A549 (cell line): Measurements from ENCODE around the gene CHD1L. TPM values are rescaled to one million over a fixed set of nuclear protein-coding genes. Genes with fewer than 3 reads are reported as not detected.

Source experiments
- ATAC-seq, 2 experiments: fragments of 200-7000 bp in 1 of 2; fragments of >200 bp in 1 of 2; cut with Nextera tagmentation in 1 of 2; cut with Tn5 transposase in 1 of 2; 3 replicates each; pipeline versions ENCODE4 v1.8.0 to v1.9.1; 2018 to 2020; ENCODE audit warnings: mild to moderate bottlenecking in 1 of 2, moderate library complexity in 1 of 2
- CTCF ChIA-PET: fragments of 300-600 bp; sonication (Branson Sonifier 250); formaldehyde crosslinking; extraction: SDS; loops from one replicate; lab custom pipeline; 2021; ENCODE audit warnings: antibody characterized with exemption, inconsistent platforms; lab: Yijun Ruan, JAX
- POLR2A ChIA-PET: fragments of 350-600 bp; formaldehyde crosslinking; extraction: SDS; loops from one replicate; lab custom pipeline; 2021; ENCODE audit warnings: antibody characterized with exemption, inconsistent platforms; lab: Yijun Ruan, JAX
- DNase-seq, 2 experiments: peaks; one replicate each; pipeline versions ENCODE4 v3.0.0 to v3.0.0-alpha.2; 2011 to 2016; ENCODE audit warnings: low read depth in 1 of 2, low spot score in 1 of 2
- FAIRE-seq: peaks from 2 replicates; lab custom pipeline; 2011; peaks lifted over from hg19 to GRCh38; lab: Jason Lieb, UNC
- H3K27ac ChIP-seq, 2 experiments: fragments of >200 bp; sonication (Bioruptor Twin); formaldehyde crosslinking; 3 replicates each; pipeline ENCODE4 v1.5.1; 2016 to 2017
- H3K4me1 ChIP-seq: fragments of >200 bp; sonication (Bioruptor Twin); formaldehyde crosslinking; 3 replicates; pipeline ENCODE4 v1.6.1; 2016
- H3K4me2 ChIP-seq: fragments of >200 bp; sonication (Bioruptor Twin); formaldehyde crosslinking; 3 replicates; pipeline ENCODE4 v1.6.1; 2016
- H3K4me3 ChIP-seq: fragments of >200 bp; sonication (Bioruptor Twin); formaldehyde crosslinking; 3 replicates; pipeline ENCODE4 v1.5.1; 2016
- H3K9me3 ChIP-seq: fragments of >200 bp; sonication (Bioruptor Twin); formaldehyde crosslinking; 3 replicates; pipeline ENCODE4 v1.6.1; 2016
- CBX8 ChIP-seq: fragments of 200-600 bp; sonication (generic); IDR thresholded peaks from 2 replicates; pipeline ENCODE4 v1.6.1; 2016
- CEBPB ChIP-seq, 2 experiments: fragments of >200 bp in 1 of 2; sonication (Bioruptor Twin) in 1 of 2; formaldehyde crosslinking in 1 of 2; IDR thresholded peaks; 2 replicates each; pipeline ENCODE4 v1.6.1; 2012 to 2016
- CHD4 ChIP-seq: fragments of 200-600 bp; sonication (generic); IDR thresholded peaks from 2 replicates; pipeline ENCODE4 v1.6.1; 2016; ENCODE audit warnings: antibody characterized with exemption, mild to moderate bottlenecking, borderline replicate concordance
- EHMT2 ChIP-seq: fragments of 200-600 bp; sonication (generic); IDR thresholded peaks from 2 replicates; pipeline ENCODE4 v1.6.1; 2016; ENCODE audit warnings: antibody characterized with exemption, low read depth, mild to moderate bottlenecking, moderate library complexity
- EP300 ChIP-seq, 2 experiments: fragments of >200 bp; sonication (Bioruptor Twin); formaldehyde crosslinking; IDR thresholded peaks; 2 replicates in 1 of 2; 3 replicates in 1 of 2; pipeline ENCODE4 v1.6.1; 2016 to 2017
- FOXS1 ChIP-seq: fragments of 250-450 bp; sonication (Bioruptor Pico); IDR thresholded peaks from 2 replicates; pipeline ENCODE4 v1.5.0; 2020; ENCODE audit warnings: mild to moderate bottlenecking, moderate library complexity
- HES2 ChIP-seq: fragments of >200 bp; sonication (Bioruptor Twin); formaldehyde crosslinking; IDR thresholded peaks from 2 replicates; pipeline ENCODE4 v1.6.1; 2016
- HEYL ChIP-seq: fragments of 250-450 bp; sonication (Bioruptor Pico); IDR thresholded peaks from 2 replicates; pipeline ENCODE4 v1.8.0; 2021; ENCODE audit warnings: mild to moderate bottlenecking, moderate library complexity
- HOXB5 ChIP-seq: fragments of 250-450 bp; sonication (Bioruptor Pico); IDR thresholded peaks from 2 replicates; pipeline ENCODE4 v1.5.0; 2020; ENCODE audit warnings: mild to moderate bottlenecking, moderate library complexity
- JUNB ChIP-seq: fragments of >200 bp; sonication (Bioruptor Twin); formaldehyde crosslinking; IDR thresholded peaks from 2 replicates; pipeline ENCODE4 v1.6.1; 2016
- PBX3 ChIP-seq: IDR thresholded peaks from 2 replicates; pipeline ENCODE4 v1.6.1; 2012
- RCOR1 ChIP-seq: fragments of 150-350 bp; IDR thresholded peaks from 2 replicates; pipeline ENCODE4 v1.6.1; 2014; ENCODE audit warnings: antibody characterized with exemption, low read length, low read depth
- RNF2 ChIP-seq: fragments of 200-600 bp; sonication (generic); IDR thresholded peaks from 2 replicates; pipeline ENCODE4 v1.6.1; 2016; ENCODE audit warnings: low read depth, mild to moderate bottlenecking, antibody characterized with exemption, moderate library complexity, borderline replicate concordance
- SMC3 ChIP-seq: fragments of >200 bp; sonication (Bioruptor Twin); formaldehyde crosslinking; IDR thresholded peaks from 3 replicates; pipeline ENCODE4 v1.6.1; 2018; ENCODE audit warnings: inconsistent platforms
- SREBF2 ChIP-seq: fragments of 450-650 bp; IDR thresholded peaks from 2 replicates; pipeline ENCODE4 v1.6.1; 2014; ENCODE audit warnings: mild to moderate bottlenecking, moderate library complexity
- TFCP2L1 ChIP-seq: fragments of 250-450 bp; sonication (Bioruptor Pico); IDR thresholded peaks from 2 replicates; pipeline ENCODE4 v1.5.0; 2021; ENCODE audit warnings: mild to moderate bottlenecking
- TP53 ChIP-seq: fragments of 250-450 bp; sonication (Bioruptor Pico); IDR thresholded peaks from 2 replicates; pipeline ENCODE4 v1.5.0; 2021; ENCODE audit warnings: mild to moderate bottlenecking, moderate library complexity
- ZFP36 ChIP-seq: fragments of 450-650 bp; IDR thresholded peaks from 2 replicates; pipeline ENCODE4 v1.6.1; 2014; ENCODE audit warnings: borderline replicate concordance; ENCODE audit not compliant: partially characterized antibody
- ZNF302 ChIP-seq: fragments of 250-450 bp; sonication (Bioruptor Pico); IDR thresholded peaks from 2 replicates; pipeline ENCODE4 v1.9.0; 2021; ENCODE audit warnings: inconsistent platforms, mild to moderate bottlenecking, moderate library complexity
- ZSCAN20 ChIP-seq: fragments of 250-450 bp; sonication (Bioruptor Pico); IDR thresholded peaks from 2 replicates; pipeline ENCODE4 v1.8.0; 2022; ENCODE audit warnings: mild to moderate bottlenecking, moderate library complexity
- WGBS: methylation state at CpG from one replicate; pipeline ENCODE4 v1.1.6; 2017; ENCODE audit errors: missing lambda C conversion rate; 5-methylcytosine and 5-hydroxymethylcytosine counted together
- polyA plus RNA-seq, 4 experiments: library from polyadenylated mRNA; depleted of rRNA in 3 of 4; stranded (reverse); fragments of >200 nt; fragmentation: RNase III in 1 of 4; extraction: RNeasy Plus Mini Kit Qiagen cat#74134 plus additional on column Dnase treatment in 1 of 4; gene quantifications; 2 replicates in 3 of 4; 3 replicates in 1 of 4; pipeline ENCODE4 v1.2.3, GENCODE V29; 2011 to 2017
- TF ChIP-seq, protein P1 (sequence below): fragments of 450-650 bp; IDR thresholded peaks from 2 replicates; pipeline ENCODE4 v1.6.1; 2014; ENCODE audit warnings: antibody characterized with exemption
- TF ChIP-seq, protein P2 (sequence below): fragments of 250-450 bp; sonication (Bioruptor Pico); IDR thresholded peaks from 2 replicates; pipeline ENCODE4 v1.5.0; 2021; ENCODE audit warnings: mild to moderate bottlenecking, moderate library complexity, borderline replicate concordance
- TF ChIP-seq, protein P3 (sequence below): fragments of 250-450 bp; sonication (Bioruptor Pico); IDR thresholded peaks from 2 replicates; pipeline ENCODE4 v1.5.0; 2020; ENCODE audit warnings: low read depth, mild to moderate bottlenecking, moderate library complexity

Gene CHD1L
- polyA plus RNA-seq, 2 of the 4 experiments (the other 2 are of a cell fraction), result 37.0 to 61.2 TPM

GRCh38 chr1:147246910-147247655 lies 4.6 kb downstream of the CHD1L start:
- TF ChIP-seq CEBPB (IDR thresholded peaks at IDR 0.05) (no peak), CHD4 (no peak), HES2 (no peak), PBX3 (no peak), ZNF302 (CRISPR knock-in tag) (no peak), ZSCAN20 (no peak), HOXB5 (CRISPR knock-in tag) (no peak), CBX8 (no peak), HEYL (no peak), JUNB (no peak), RCOR1 (no peak), TP53 (CRISPR knock-in tag) (no peak), ZFP36 (no peak), FOXS1 (CRISPR knock-in tag) (no peak), TFCP2L1 (CRISPR knock-in tag) (no peak), EP300 (IDR thresholded peaks at IDR 0.05) (no peak), SMC3 (no peak)
- TF ChIP-seq, protein P1, sequence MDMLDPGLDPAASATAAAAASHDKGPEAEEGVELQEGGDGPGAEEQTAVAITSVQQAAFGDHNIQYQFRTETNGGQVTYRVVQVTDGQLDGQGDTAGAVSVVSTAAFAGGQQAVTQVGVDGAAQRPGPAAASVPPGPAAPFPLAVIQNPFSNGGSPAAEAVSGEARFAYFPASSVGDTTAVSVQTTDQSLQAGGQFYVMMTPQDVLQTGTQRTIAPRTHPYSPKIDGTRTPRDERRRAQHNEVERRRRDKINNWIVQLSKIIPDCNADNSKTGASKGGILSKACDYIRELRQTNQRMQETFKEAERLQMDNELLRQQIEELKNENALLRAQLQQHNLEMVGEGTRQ, result no peak
- TF ChIP-seq, protein P2, sequence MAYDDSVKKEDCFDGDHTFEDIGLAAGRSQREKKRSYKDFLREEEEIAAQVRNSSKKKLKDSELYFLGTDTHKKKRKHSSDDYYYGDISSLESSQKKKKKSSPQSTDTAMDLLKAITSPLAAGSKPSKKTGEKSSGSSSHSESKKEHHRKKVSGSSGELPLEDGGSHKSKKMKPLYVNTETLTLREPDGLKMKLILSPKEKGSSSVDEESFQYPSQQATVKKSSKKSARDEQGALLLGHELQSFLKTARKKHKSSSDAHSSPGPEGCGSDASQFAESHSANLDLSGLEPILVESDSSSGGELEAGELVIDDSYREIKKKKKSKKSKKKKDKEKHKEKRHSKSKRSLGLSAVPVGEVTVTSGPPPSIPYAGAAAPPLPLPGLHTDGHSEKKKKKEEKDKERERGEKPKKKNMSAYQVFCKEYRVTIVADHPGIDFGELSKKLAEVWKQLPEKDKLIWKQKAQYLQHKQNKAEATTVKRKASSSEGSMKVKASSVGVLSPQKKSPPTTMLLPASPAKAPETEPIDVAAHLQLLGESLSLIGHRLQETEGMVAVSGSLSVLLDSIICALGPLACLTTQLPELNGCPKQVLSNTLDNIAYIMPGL, result no peak
- TF ChIP-seq, protein P3, sequence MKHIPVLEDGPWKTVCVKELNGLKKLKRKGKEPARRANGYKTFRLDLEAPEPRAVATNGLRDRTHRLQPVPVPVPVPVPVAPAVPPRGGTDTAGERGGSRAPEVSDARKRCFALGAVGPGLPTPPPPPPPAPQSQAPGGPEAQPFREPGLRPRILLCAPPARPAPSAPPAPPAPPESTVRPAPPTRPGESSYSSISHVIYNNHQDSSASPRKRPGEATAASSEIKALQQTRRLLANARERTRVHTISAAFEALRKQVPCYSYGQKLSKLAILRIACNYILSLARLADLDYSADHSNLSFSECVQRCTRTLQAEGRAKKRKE, result no peak
- TF ChIP-seq, all 56 proteins: peak for 0
- Histone ChIP-seq H3K4me2 (no peak overlapping the region), H3K4me1 (peaks cover 13% of the 10 kb centered on the region; the same call in 2 of the 3 replicates), H3K9me3 (no peaks in the 10 kb centered on the region), H3K4me3 (no peak overlapping the region), H3K27ac (no peak overlapping the region)
- FAIRE-seq, result no peak
- ChIA-PET POLR2A (no interaction called here), CTCF (no interaction called here)
- WGBS, result 71% methylated on average over 2 of the region's 2 CpGs
- no peak for ATAC-seq
- DNase-seq, result no peak

GRCh38 chr1:147247656-147248238 lies 5.3 kb downstream of the CHD1L start:
- CTCF ChIA-PET, result interaction anchor here (0.9 to 1.1 kb wide), 2 partner anchors 74 to 76 kb away, joined by 3 read pairs; partner anchors contain the start of gene PRKAB2
- no peak overlapping the region for H3K4me2 ChIP-seq

More at GRCh38 chr1:147247656-147248238, 5.3 kb downstream of the CHD1L start:
- H3K27ac ChIP-seq, result no peak overlapping the region
- FAIRE-seq (no peak), DNase-seq (no peak)
- peaks cover 13% of the 10 kb centered on the region; the same call in 2 of the 3 replicates for H3K4me1 ChIP-seq
- no peaks in the 10 kb centered on the region for H3K9me3 ChIP-seq
- POLR2A ChIA-PET, result no interaction called here
- TF ChIP-seq, protein P1, result no peak
- no peak for TF ChIP-seq CBX8
- TF ChIP-seq EHMT2, result no peak
- no peak for TF ChIP-seq RNF2
- TF ChIP-seq SREBF2, result no peak
- no peak for TF ChIP-seq PBX3
- TF ChIP-seq ZFP36, result no peak
- no peak for TF ChIP-seq RCOR1
- TF ChIP-seq, all 56 proteins: peak for 0
- 93% methylated on average over 4 of the region's 4 CpGs for WGBS
- ATAC-seq, result no peak
- no peak overlapping the region for H3K4me3 ChIP-seq
